K562 (cell line): ENCODE measurements around the gene RESP18. TPM values are rescaled to one million over a fixed set of nuclear protein-coding genes. Genes with fewer than 3 reads are reported as not detected.

Experiments
- ARHGAP35 ChIP-seq: fragments of 450-650 bp; IDR thresholded peaks from 2 replicates; pipeline ENCODE4 v1.6.1; 2018; ENCODE audit not compliant: partially characterized antibody
- BMI1 ChIP-seq: fragments of 150-350 bp; IDR thresholded peaks from 2 replicates; pipeline ENCODE4 v1.6.1; 2014; ENCODE audit warnings: low read length
- CBX5 ChIP-seq: IDR thresholded peaks from 2 replicates; pipeline ENCODE4 v1.6.1; 2014; ENCODE audit warnings: low read depth, borderline replicate concordance
- FOXJ3 ChIP-seq: sonication (generic); formaldehyde crosslinking; IDR thresholded peaks from 2 replicates; pipeline ENCODE4 v1.4.0; 2020; ENCODE audit warnings: mild to moderate bottlenecking, missing genetic modification reagents
- KAT8 ChIP-seq: fragments of 450-650 bp; IDR thresholded peaks from 2 replicates; pipeline ENCODE4 v1.6.1; 2016; ENCODE audit warnings: low read depth, mild to moderate bottlenecking
- SIN3A ChIP-seq, 2 experiments: fragments of 150-350 bp in 1 of 2; IDR thresholded peaks; 2 replicates each; pipeline ENCODE4 v1.6.1; 2011 to 2016; ENCODE audit warnings: borderline replicate concordance in 2 of 2, low read depth in 2 of 2, low read length in 2 of 2, mild to moderate bottlenecking in 2 of 2, moderate library complexity in 2 of 2; ENCODE audit not compliant: control insufficient read depth in 1 of 2
- TCF3 ChIP-seq: sonication (generic); formaldehyde crosslinking; IDR thresholded peaks from 2 replicates; pipeline ENCODE4 v1.4.0; 2020; ENCODE audit warnings: mild to moderate bottlenecking, missing genetic modification reagents
- TRIM24 ChIP-seq, 2 experiments: fragments of 450-650 bp; IDR thresholded peaks; 2 replicates each; pipeline ENCODE4 v1.6.1; 2016
- ZNF347 ChIP-seq: fragments of 450-650 bp; formaldehyde crosslinking; IDR thresholded peaks from 2 replicates; pipeline ENCODE4 v1.4.0; 2020; ENCODE audit warnings: low read depth, mild to moderate bottlenecking, moderate library complexity
- polyA plus RNA-seq, 8 experiments: library from polyadenylated mRNA; depleted of rRNA in 4 of 8; stranded (reverse) in 5 of 8; unstranded in 3 of 8; fragments of >200 nt; fragmentation: Nextera tagmentation in 2 of 8; fragmentation: Illumina TruSeq in 1 of 8; extraction: Ambion mirVana in 2 of 8; extraction: Trizol in 1 of 8; gene quantifications; 2 replicates each; pipeline versions ENCODE4 v1.2.1 to v1.2.3, GENCODE V29; 2011 to 2014; ENCODE audit warnings: inconsistent platforms in 1 of 8, missing spikeins in 1 of 8
- total RNA-seq, 7 experiments: library from RNA; depleted of rRNA in 6 of 7; stranded (reverse); fragments of >200 nt in 6 of 7; fragmentation: Illumina TruSeq in 2 of 7; extraction: Trizol in 2 of 7; gene quantifications; 2 replicates each; pipeline versions ENCODE4 v1.2.1 to v1.2.3, GENCODE V29; 2011 to 2021; ENCODE audit warnings: low replicate concordance in 1 of 7
- TF ChIP-seq, protein P1 (sequence below): fragments of 450-650 bp; formaldehyde crosslinking; IDR thresholded peaks from 2 replicates; pipeline ENCODE4 v1.4.0; 2020; ENCODE audit warnings: mild to moderate bottlenecking, moderate library complexity
- TF ChIP-seq, protein P2 (sequence below): sonication (generic); formaldehyde crosslinking; IDR thresholded peaks from 2 replicates; pipeline ENCODE4 v1.8.0; 2023; ENCODE audit warnings: mild to moderate bottlenecking, missing genetic modification reagents
- TF ChIP-seq, protein P3 (sequence below): fragments of 450-650 bp; IDR thresholded peaks from 2 replicates; pipeline ENCODE4 v1.6.1; 2016; ENCODE audit warnings: mild to moderate bottlenecking
- TF ChIP-seq, protein P4 (sequence below): fragments of 250-450 bp; sonication (Bioruptor Pico); IDR thresholded peaks from 2 replicates; pipeline ENCODE4 v1.5.1; 2021; ENCODE audit warnings: mild to moderate bottlenecking
- TF ChIP-seq, protein P5 (sequence below): fragments of 450-650 bp; IDR thresholded peaks from 2 replicates; pipeline ENCODE4 v1.6.1; 2016; ENCODE audit warnings: borderline replicate concordance

RESP18 gene
- total and polyA plus RNA-seq, 9 of the 15 experiments (the other 6 are each of a cell fraction or from before 2014, with no cell fraction given) = not detected

DNA sequence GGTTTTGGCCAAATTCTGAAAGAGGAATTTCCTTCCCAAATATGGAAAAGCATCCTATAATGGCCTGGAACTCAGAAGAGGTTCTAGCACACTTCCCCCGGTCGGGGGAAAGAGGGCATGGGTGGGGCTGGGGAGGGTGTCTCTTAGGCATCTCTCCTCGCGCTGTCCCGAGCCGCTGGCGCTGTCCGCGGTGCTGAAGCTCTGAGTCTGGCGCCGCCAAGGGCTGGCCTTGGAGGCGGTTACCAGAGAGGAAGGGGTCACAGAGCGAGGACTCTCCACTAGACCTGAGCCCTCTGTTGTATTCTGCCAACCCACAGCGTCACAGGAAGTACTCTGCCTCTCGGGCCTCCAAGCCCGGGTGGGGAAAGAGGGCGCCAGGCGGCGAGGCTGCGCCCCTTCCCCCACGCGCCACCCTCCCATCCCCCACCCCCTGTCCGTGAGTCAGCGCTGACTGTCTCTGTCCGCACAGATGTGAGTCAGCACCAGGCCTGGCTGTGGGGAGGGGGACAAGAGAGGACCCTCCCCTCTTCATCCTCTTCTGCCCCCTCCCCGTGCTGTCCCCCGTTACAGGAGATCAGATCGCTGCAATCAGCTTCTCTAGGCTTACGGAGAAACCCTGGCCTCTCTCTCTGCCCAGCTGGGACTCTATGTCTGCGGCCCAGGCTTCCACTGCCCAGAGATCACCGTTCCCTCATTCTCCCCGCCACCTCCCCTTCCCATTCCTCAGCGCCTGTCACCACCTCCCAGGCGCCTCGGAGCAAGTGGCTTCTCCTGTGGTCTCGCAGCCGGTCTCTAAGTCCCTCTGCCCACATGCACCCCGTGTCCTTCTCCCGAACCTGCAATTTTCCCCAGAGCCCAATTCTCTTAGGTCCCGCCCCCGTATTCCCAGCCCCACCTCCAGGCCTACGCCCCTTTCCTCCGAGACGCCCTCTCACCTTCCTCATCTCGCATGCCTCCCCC, 24.1 kb downstream of the RESP18 start (continued):
- TF ChIP-seq, protein P1, sequence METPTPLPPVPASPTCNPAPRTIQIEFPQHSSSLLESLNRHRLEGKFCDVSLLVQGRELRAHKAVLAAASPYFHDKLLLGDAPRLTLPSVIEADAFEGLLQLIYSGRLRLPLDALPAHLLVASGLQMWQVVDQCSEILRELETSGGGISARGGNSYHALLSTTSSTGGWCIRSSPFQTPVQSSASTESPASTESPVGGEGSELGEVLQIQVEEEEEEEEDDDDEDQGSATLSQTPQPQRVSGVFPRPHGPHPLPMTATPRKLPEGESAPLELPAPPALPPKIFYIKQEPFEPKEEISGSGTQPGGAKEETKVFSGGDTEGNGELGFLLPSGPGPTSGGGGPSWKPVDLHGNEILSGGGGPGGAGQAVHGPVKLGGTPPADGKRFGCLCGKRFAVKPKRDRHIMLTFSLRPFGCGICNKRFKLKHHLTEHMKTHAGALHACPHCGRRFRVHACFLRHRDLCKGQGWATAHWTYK (CRISPR knock-in tag) = no peak
- TF ChIP-seq FOXJ3 (CRISPR knock-in tag) (no peak), SIN3A (IDR thresholded peaks at IDR 0.05; ENCODE audit: borderline replicate concordance in 2 of 2, control insufficient read depth in 1 of 2, low read depth in 2 of 2, low read length in 2 of 2) (peak in 1 of 2 experiments; percentile 82; a peak in 2 of 4 replicates), TCF3 (no peak), ARHGAP35 (no peak), CBX5 (no peak), BMI1 (no peak), KAT8 (no peak), ZNF347 (CRISPR knock-in tag) (no peak), TRIM24 (IDR thresholded peaks at IDR 0.05) (peak in 1 of 2 experiments; percentile 69; a peak in 2 of 4 replicates)
- TF ChIP-seq, protein P2, sequence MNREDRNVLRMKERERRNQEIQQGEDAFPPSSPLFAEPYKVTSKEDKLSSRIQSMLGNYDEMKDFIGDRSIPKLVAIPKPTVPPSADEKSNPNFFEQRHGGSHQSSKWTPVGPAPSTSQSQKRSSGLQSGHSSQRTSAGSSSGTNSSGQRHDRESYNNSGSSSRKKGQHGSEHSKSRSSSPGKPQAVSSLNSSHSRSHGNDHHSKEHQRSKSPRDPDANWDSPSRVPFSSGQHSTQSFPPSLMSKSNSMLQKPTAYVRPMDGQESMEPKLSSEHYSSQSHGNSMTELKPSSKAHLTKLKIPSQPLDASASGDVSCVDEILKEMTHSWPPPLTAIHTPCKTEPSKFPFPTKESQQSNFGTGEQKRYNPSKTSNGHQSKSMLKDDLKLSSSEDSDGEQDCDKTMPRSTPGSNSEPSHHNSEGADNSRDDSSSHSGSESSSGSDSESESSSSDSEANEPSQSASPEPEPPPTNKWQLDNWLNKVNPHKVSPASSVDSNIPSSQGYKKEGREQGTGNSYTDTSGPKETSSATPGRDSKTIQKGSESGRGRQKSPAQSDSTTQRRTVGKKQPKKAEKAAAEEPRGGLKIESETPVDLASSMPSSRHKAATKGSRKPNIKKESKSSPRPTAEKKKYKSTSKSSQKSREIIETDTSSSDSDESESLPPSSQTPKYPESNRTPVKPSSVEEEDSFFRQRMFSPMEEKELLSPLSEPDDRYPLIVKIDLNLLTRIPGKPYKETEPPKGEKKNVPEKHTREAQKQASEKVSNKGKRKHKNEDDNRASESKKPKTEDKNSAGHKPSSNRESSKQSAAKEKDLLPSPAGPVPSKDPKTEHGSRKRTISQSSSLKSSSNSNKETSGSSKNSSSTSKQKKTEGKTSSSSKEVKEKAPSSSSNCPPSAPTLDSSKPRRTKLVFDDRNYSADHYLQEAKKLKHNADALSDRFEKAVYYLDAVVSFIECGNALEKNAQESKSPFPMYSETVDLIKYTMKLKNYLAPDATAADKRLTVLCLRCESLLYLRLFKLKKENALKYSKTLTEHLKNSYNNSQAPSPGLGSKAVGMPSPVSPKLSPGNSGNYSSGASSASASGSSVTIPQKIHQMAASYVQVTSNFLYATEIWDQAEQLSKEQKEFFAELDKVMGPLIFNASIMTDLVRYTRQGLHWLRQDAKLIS (CRISPR knock-in tag) = peak; percentile 81; the same call in 1 of the 2 replicates
- TF ChIP-seq, protein P3, sequence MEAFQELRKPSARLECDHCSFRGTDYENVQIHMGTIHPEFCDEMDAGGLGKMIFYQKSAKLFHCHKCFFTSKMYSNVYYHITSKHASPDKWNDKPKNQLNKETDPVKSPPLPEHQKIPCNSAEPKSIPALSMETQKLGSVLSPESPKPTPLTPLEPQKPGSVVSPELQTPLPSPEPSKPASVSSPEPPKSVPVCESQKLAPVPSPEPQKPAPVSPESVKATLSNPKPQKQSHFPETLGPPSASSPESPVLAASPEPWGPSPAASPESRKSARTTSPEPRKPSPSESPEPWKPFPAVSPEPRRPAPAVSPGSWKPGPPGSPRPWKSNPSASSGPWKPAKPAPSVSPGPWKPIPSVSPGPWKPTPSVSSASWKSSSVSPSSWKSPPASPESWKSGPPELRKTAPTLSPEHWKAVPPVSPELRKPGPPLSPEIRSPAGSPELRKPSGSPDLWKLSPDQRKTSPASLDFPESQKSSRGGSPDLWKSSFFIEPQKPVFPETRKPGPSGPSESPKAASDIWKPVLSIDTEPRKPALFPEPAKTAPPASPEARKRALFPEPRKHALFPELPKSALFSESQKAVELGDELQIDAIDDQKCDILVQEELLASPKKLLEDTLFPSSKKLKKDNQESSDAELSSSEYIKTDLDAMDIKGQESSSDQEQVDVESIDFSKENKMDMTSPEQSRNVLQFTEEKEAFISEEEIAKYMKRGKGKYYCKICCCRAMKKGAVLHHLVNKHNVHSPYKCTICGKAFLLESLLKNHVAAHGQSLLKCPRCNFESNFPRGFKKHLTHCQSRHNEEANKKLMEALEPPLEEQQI = peak; percentile 80
- TF ChIP-seq, protein P4, sequence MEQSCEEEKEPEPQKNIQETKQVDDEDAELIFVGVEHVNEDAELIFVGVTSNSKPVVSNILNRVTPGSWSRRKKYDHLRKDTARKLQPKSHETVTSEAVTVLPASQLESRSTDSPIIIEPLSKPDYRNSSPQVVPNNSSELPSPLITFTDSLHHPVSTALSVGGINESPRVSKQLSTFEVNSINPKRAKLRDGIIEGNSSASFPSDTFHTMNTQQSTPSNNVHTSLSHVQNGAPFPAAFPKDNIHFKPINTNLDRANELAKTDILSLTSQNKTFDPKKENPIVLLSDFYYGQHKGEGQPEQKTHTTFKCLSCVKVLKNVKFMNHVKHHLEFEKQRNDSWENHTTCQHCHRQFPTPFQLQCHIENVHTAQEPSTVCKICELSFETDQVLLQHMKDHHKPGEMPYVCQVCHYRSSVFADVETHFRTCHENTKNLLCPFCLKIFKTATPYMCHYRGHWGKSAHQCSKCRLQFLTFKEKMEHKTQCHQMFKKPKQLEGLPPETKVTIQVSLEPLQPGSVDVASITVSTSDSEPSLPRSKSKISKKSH (CRISPR knock-in tag) = no peak
- TF ChIP-seq, protein P5, sequence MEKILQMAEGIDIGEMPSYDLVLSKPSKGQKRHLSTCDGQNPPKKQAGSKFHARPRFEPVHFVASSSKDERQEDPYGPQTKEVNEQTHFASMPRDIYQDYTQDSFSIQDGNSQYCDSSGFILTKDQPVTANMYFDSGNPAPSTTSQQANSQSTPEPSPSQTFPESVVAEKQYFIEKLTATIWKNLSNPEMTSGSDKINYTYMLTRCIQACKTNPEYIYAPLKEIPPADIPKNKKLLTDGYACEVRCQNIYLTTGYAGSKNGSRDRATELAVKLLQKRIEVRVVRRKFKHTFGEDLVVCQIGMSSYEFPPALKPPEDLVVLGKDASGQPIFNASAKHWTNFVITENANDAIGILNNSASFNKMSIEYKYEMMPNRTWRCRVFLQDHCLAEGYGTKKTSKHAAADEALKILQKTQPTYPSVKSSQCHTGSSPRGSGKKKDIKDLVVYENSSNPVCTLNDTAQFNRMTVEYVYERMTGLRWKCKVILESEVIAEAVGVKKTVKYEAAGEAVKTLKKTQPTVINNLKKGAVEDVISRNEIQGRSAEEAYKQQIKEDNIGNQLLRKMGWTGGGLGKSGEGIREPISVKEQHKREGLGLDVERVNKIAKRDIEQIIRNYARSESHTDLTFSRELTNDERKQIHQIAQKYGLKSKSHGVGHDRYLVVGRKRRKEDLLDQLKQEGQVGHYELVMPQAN = no peak; the same call in 1 of the 2 replicates
